A549 (cell line): ENCODE data around the gene CRYGA. TPM values are rescaled to one million over a fixed set of nuclear protein-coding genes. Genes with fewer than 3 reads are reported as not detected.

Source experiments
- ATAC-seq, 2 experiments: fragments of 200-7000 bp in 1 of 2; fragments of >200 bp in 1 of 2; cut with Nextera tagmentation in 1 of 2; cut with Tn5 transposase in 1 of 2; 3 replicates each; pipeline versions ENCODE4 v1.8.0 to v1.9.1; 2018 to 2020; ENCODE audit warnings: mild to moderate bottlenecking in 1 of 2, moderate library complexity in 1 of 2
- CTCF ChIA-PET: fragments of 300-600 bp; sonication (Branson Sonifier 250); formaldehyde crosslinking; extraction: SDS; loops from one replicate; lab custom pipeline; 2021; ENCODE audit warnings: antibody characterized with exemption, inconsistent platforms; lab: Yijun Ruan, JAX
- POLR2A ChIA-PET: fragments of 350-600 bp; formaldehyde crosslinking; extraction: SDS; loops from one replicate; lab custom pipeline; 2021; ENCODE audit warnings: antibody characterized with exemption, inconsistent platforms; lab: Yijun Ruan, JAX
- DNase-seq, 2 experiments: peaks; one replicate each; pipeline versions ENCODE4 v3.0.0 to v3.0.0-alpha.2; 2011 to 2016; ENCODE audit warnings: low read depth in 1 of 2, low spot score in 1 of 2
- FAIRE-seq: peaks from 2 replicates; lab custom pipeline; 2011; peaks lifted over from hg19 to GRCh38; lab: Jason Lieb, UNC
- H3K27ac ChIP-seq, 2 experiments: fragments of >200 bp; sonication (Bioruptor Twin); formaldehyde crosslinking; 3 replicates each; pipeline ENCODE4 v1.5.1; 2016 to 2017
- H3K4me1 ChIP-seq: fragments of >200 bp; sonication (Bioruptor Twin); formaldehyde crosslinking; 3 replicates; pipeline ENCODE4 v1.6.1; 2016
- H3K4me2 ChIP-seq: fragments of >200 bp; sonication (Bioruptor Twin); formaldehyde crosslinking; 3 replicates; pipeline ENCODE4 v1.6.1; 2016
- H3K4me3 ChIP-seq: fragments of >200 bp; sonication (Bioruptor Twin); formaldehyde crosslinking; 3 replicates; pipeline ENCODE4 v1.5.1; 2016
- H3K9me3 ChIP-seq: fragments of >200 bp; sonication (Bioruptor Twin); formaldehyde crosslinking; 3 replicates; pipeline ENCODE4 v1.6.1; 2016
- ATOH8 ChIP-seq: fragments of 250-450 bp; sonication (Bioruptor Pico); IDR thresholded peaks from 2 replicates; pipeline ENCODE4 v1.5.0; 2020; ENCODE audit warnings: low read depth, mild to moderate bottlenecking, moderate library complexity
- CBX8 ChIP-seq: fragments of 200-600 bp; sonication (generic); IDR thresholded peaks from 2 replicates; pipeline ENCODE4 v1.6.1; 2016
- CTCF ChIP-seq: fragments of >200 bp; sonication (Bioruptor Twin); formaldehyde crosslinking; IDR thresholded peaks from 3 replicates; pipeline ENCODE4 v1.5.1; 2016
- EHF ChIP-seq: fragments of 250-450 bp; sonication (Bioruptor Pico); IDR thresholded peaks from 2 replicates; pipeline ENCODE4 v1.5.0; 2020; ENCODE audit warnings: mild to moderate bottlenecking
- EHMT2 ChIP-seq: fragments of 200-600 bp; sonication (generic); IDR thresholded peaks from 2 replicates; pipeline ENCODE4 v1.6.1; 2016; ENCODE audit warnings: antibody characterized with exemption, low read depth, mild to moderate bottlenecking, moderate library complexity
- ESRRA ChIP-seq: fragments of 150-350 bp; IDR thresholded peaks from 2 replicates; pipeline ENCODE4 v1.6.1; 2014; ENCODE audit warnings: mild to moderate bottlenecking, low read length, borderline replicate concordance
- FOSL2 ChIP-seq, 2 experiments: fragments of 450-650 bp in 1 of 2; fragments of >200 bp in 1 of 2; sonication (Bioruptor Twin) in 1 of 2; formaldehyde crosslinking; IDR thresholded peaks; 2 replicates each; pipeline versions ENCODE4 v1.5.0 to v1.6.1; 2016 to 2020; ENCODE audit warnings: mild to moderate bottlenecking in 1 of 2, moderate library complexity in 1 of 2
- HES2 ChIP-seq: fragments of >200 bp; sonication (Bioruptor Twin); formaldehyde crosslinking; IDR thresholded peaks from 2 replicates; pipeline ENCODE4 v1.6.1; 2016
- HEYL ChIP-seq: fragments of 250-450 bp; sonication (Bioruptor Pico); IDR thresholded peaks from 2 replicates; pipeline ENCODE4 v1.8.0; 2021; ENCODE audit warnings: mild to moderate bottlenecking, moderate library complexity
- HMGXB4 ChIP-seq: fragments of 250-450 bp; sonication (Bioruptor Pico); IDR thresholded peaks from 2 replicates; pipeline ENCODE4 v1.5.0; 2021; ENCODE audit warnings: mild to moderate bottlenecking, moderate library complexity, borderline replicate concordance
- JUNB ChIP-seq: fragments of >200 bp; sonication (Bioruptor Twin); formaldehyde crosslinking; IDR thresholded peaks from 2 replicates; pipeline ENCODE4 v1.6.1; 2016
- MAX ChIP-seq: IDR thresholded peaks from 2 replicates; pipeline ENCODE4 v1.6.1; 2012
- MYC ChIP-seq: IDR thresholded peaks from 2 replicates; pipeline ENCODE4 v1.6.1; 2012; ENCODE audit warnings: mild to moderate bottlenecking, inconsistent platforms, low read length, improper control_type of control experiment, borderline replicate concordance
- NFE2L2 ChIP-seq: fragments of 150-350 bp; conservative IDR thresholded peaks from 2 replicates; pipeline ENCODE4 v1.6.1; 2014; ENCODE audit warnings: low read length
- POLR2A ChIP-seq: IDR thresholded peaks from 2 replicates; pipeline ENCODE4 v1.6.1; 2012; ENCODE audit warnings: mild to moderate bottlenecking, low read length
- RAD21 ChIP-seq, 2 experiments: fragments of >200 bp in 1 of 2; sonication (Bioruptor Twin) in 1 of 2; formaldehyde crosslinking in 1 of 2; IDR thresholded peaks in 1 of 2; conservative IDR thresholded peaks in 1 of 2; 2 replicates in 1 of 2; 3 replicates in 1 of 2; pipeline ENCODE4 v1.6.1; 2012 to 2018; ENCODE audit warnings: inconsistent platforms in 1 of 2
- REST ChIP-seq: fragments of 200-600 bp; sonication (generic); IDR thresholded peaks from 2 replicates; pipeline ENCODE4 v1.6.1; 2016; ENCODE audit warnings: antibody characterized with exemption, mild to moderate bottlenecking, moderate library complexity
- RFX5 ChIP-seq: fragments of 450-650 bp; IDR thresholded peaks from 2 replicates; pipeline ENCODE4 v1.7.1; 2014; ENCODE audit warnings: antibody characterized with exemption, mild to moderate bottlenecking, moderate library complexity
- RNF2 ChIP-seq: fragments of 200-600 bp; sonication (generic); IDR thresholded peaks from 2 replicates; pipeline ENCODE4 v1.6.1; 2016; ENCODE audit warnings: low read depth, mild to moderate bottlenecking, antibody characterized with exemption, moderate library complexity, borderline replicate concordance
- SREBF2 ChIP-seq: fragments of 450-650 bp; IDR thresholded peaks from 2 replicates; pipeline ENCODE4 v1.6.1; 2014; ENCODE audit warnings: mild to moderate bottlenecking, moderate library complexity
- ZNF302 ChIP-seq: fragments of 250-450 bp; sonication (Bioruptor Pico); IDR thresholded peaks from 2 replicates; pipeline ENCODE4 v1.9.0; 2021; ENCODE audit warnings: inconsistent platforms, mild to moderate bottlenecking, moderate library complexity
- ZSCAN20 ChIP-seq: fragments of 250-450 bp; sonication (Bioruptor Pico); IDR thresholded peaks from 2 replicates; pipeline ENCODE4 v1.8.0; 2022; ENCODE audit warnings: mild to moderate bottlenecking, moderate library complexity
- WGBS: methylation state at CpG from one replicate; pipeline ENCODE4 v1.1.6; 2017; ENCODE audit errors: missing lambda C conversion rate; 5-methylcytosine and 5-hydroxymethylcytosine counted together
- polyA plus RNA-seq, 4 experiments: library from polyadenylated mRNA; depleted of rRNA in 3 of 4; stranded (reverse); fragments of >200 nt; fragmentation: RNase III in 1 of 4; extraction: RNeasy Plus Mini Kit Qiagen cat#74134 plus additional on column Dnase treatment in 1 of 4; gene quantifications; 2 replicates in 3 of 4; 3 replicates in 1 of 4; pipeline ENCODE4 v1.2.3, GENCODE V29; 2011 to 2017

Gene CRYGA
- polyA plus RNA-seq, 2 of the 4 experiments (the other 2 are of a cell fraction), result not detected

GRCh38 chr2:208192611-208193236 lies 29.3 kb upstream of the CRYGA start:
- ChIA-PET POLR2A (no interaction called here), CTCF (no interaction called here)
- Histone ChIP-seq H3K4me1 (no peaks in the 10 kb centered on the region), H3K4me3 (no peak overlapping the region), H3K27ac (no peak overlapping the region), H3K9me3 (no peaks in the 10 kb centered on the region), H3K4me2 (no peak overlapping the region)
- FAIRE-seq (no peak), ATAC-seq (no peak), DNase-seq (no peak)
- 55% methylated on average over 8 of the region's 8 CpGs for WGBS
- no peak for TF ChIP-seq SREBF2
- no peak for TF ChIP-seq ESRRA
- no peak for TF ChIP-seq NFE2L2
- TF ChIP-seq CBX8, result no peak
- no peak for TF ChIP-seq FOSL2 (IDR thresholded peaks at IDR 0.05)
- no peak for TF ChIP-seq FOSL2 (CRISPR knock-in tag; IDR thresholded peaks at IDR 0.05)
- TF ChIP-seq RFX5, result no peak
- no peak for TF ChIP-seq REST
- no peak for TF ChIP-seq RNF2
- no peak for TF ChIP-seq HEYL (CRISPR knock-in tag)
- no peak for TF ChIP-seq MYC
- no peak for TF ChIP-seq HMGXB4 (CRISPR knock-in tag)
- no peak for TF ChIP-seq HES2
- TF ChIP-seq MAX, result no peak
- TF ChIP-seq POLR2A, result no peak

GRCh38 chr2:208189810-208190503 lies 26.6 kb upstream of the CRYGA start, which contains the start of gene C2orf80:
Gene C2orf80 (minus strand): TSS chr2:208190030. CDS start chr2:208186986, 3,044 bp downstream.
- DNase-seq (no peak), ATAC-seq (no peak), FAIRE-seq (no peak)
- 69% methylated on average over 10 of the region's 10 CpGs for WGBS
- no peaks in the 10 kb centered on the region for H3K9me3 ChIP-seq
- ChIA-PET POLR2A (no interaction called here), CTCF (interaction anchor here (2.4 kb wide), 1 partner anchor 15 kb away, joined by 8 read pairs; no protein-coding TSS in a partner anchor)
- no peak within 1 kb of the TSS for H3K27ac ChIP-seq
- H3K4me1 ChIP-seq, result no peaks in the 10 kb centered on the region
- no peak within 1 kb of the TSS for H3K4me2 ChIP-seq
- no peak within 1 kb of the TSS for H3K4me3 ChIP-seq
- TF ChIP-seq ZNF302, result no peak
- TF ChIP-seq EHF (CRISPR knock-in tag), result no peak
- no peak for TF ChIP-seq RAD21 (conservative IDR thresholded peaks at IDR 0.05 in 1 of 2, IDR thresholded peaks at IDR 0.05 in 1 of 2)
- no peak for TF ChIP-seq RFX5
- no peak for TF ChIP-seq CTCF
- no peak for TF ChIP-seq ATOH8 (CRISPR knock-in tag)
- no peak for TF ChIP-seq POLR2A
- no peak for TF ChIP-seq EHMT2
- TF ChIP-seq ZSCAN20 (CRISPR knock-in tag), result no peak
- TF ChIP-seq JUNB, result no peak
